ENCODE measurements around the gene YEATS4. TPM values are rescaled to one million over a fixed set of nuclear protein-coding genes. Genes with fewer than 3 reads are reported as not detected.

YEATS4 gene
- total RNA-seq, 2 donors from 2014 or later, result 16.4 to 18.2 TPM

DNA sequence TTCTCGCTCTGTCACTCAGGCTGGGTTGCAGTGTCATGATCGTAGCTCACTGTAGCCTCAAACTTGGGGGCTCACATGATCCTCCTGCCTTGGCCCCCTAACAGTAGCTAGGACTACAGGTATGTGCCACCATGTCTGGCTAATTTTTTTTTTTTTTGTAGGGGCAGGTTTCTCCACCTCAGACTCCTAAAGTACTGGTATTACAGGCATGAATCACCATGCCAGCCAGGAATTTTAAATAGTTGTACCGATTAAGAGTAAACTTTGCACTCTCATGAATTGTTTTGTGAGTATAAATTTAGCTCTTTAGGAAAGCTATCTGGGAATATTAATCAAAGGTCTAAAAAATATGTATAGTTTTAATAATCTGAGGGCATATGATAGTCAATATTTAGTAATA lies 25.5 kb downstream of the YEATS4 start:
- intact Hi-C loops (cut with DNase I), result loop anchor here (10.0 kb wide), 1 partner anchor 260 kb away; no protein-coding TSS in a partner anchor
- H3K36me3 ChIP-seq, result no peaks in the 10 kb centered on the region
- no peak overlapping the region for H3K9ac ChIP-seq (ENCODE audit: low read depth in 2 of 2, low read length in 2 of 2)
- H3K4me3 ChIP-seq, result no peak overlapping the region
- H3K4me1 ChIP-seq, result no peaks in the 10 kb centered on the region
- H3K27ac ChIP-seq, result no peak overlapping the region
- H3K27me3 ChIP-seq, result no peaks in the 10 kb centered on the region
- H3K9me3 ChIP-seq, result no peaks in the 10 kb centered on the region
- DNase-seq, result no peak
- TF ChIP-seq, protein P1, sequence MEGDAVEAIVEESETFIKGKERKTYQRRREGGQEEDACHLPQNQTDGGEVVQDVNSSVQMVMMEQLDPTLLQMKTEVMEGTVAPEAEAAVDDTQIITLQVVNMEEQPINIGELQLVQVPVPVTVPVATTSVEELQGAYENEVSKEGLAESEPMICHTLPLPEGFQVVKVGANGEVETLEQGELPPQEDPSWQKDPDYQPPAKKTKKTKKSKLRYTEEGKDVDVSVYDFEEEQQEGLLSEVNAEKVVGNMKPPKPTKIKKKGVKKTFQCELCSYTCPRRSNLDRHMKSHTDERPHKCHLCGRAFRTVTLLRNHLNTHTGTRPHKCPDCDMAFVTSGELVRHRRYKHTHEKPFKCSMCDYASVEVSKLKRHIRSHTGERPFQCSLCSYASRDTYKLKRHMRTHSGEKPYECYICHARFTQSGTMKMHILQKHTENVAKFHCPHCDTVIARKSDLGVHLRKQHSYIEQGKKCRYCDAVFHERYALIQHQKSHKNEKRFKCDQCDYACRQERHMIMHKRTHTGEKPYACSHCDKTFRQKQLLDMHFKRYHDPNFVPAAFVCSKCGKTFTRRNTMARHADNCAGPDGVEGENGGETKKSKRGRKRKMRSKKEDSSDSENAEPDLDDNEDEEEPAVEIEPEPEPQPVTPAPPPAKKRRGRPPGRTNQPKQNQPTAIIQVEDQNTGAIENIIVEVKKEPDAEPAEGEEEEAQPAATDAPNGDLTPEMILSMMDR (IDR thresholded peaks at IDR 0.05), result no peak

DNA sequence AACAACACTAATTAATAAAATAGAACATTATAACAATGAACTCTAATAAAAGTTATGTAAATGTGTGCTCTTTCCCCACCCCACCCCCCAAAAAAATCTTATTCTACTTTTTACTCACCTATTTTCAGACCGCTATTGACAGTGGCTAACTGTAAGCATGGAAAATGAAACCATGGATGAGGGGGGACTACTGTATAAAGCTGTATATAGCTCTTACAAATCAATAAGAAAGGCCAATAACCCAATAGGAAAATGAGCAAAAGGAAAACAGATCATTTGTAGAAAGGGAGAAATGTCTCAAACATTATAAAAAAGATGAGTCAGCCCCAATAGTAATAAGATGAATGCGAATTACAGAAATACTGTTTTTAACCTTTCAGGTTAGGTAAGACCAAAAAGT lies 27.4 kb downstream of the YEATS4 start:
- no peak overlapping the region for H3K9ac ChIP-seq (ENCODE audit: low read depth in 2 of 2, low read length in 2 of 2)
- TF ChIP-seq, protein P1 (IDR thresholded peaks at IDR 0.05), result no peak
- H3K4me1 ChIP-seq, result no peaks in the 10 kb centered on the region
- H3K27me3 ChIP-seq, result no peaks in the 10 kb centered on the region
- DNase-seq, result no peak
- H3K36me3 ChIP-seq, result no peaks in the 10 kb centered on the region
- intact Hi-C loops (cut with DNase I), result loop anchor here (10.0 kb wide), 1 partner anchor 258 kb away; no protein-coding TSS in a partner anchor
- H3K9me3 ChIP-seq, result no peaks in the 10 kb centered on the region
- no peak overlapping the region for H3K27ac ChIP-seq
- H3K4me3 ChIP-seq, result no peak overlapping the region

DNA sequence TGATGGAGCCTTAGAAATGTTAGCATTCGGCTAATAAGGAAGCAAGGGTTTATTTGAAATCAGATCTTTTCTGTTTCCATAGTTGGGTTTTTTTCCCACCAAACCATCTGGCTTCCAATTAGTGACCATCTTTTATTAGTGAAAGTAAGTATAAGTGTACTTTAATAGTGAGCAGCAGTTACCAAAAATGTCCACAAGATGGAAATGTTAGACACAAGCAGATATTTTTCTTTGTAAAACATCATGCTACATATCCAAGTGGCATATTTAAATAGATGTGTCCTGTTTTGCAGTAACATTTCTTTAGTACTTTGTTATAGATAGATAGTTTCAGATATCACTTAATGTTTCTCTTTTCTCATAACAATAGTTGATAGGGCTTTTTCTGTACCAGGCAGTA lies 28.8 kb downstream of the YEATS4 start:
- Histone ChIP-seq H3K4me1 (no peaks in the 10 kb centered on the region), H3K36me3 (no peaks in the 10 kb centered on the region), H3K9me3 (no peaks in the 10 kb centered on the region), H3K9ac (ENCODE audit: low read depth in 2 of 2, low read length in 2 of 2) (no peak overlapping the region), H3K27me3 (no peaks in the 10 kb centered on the region), H3K4me3 (no peak overlapping the region), H3K27ac (no peak overlapping the region)
- DNase-seq, result no peak
- TF ChIP-seq, protein P1 (IDR thresholded peaks at IDR 0.05), result peak; percentile 41
- intact Hi-C loops (cut with DNase I), result loop anchor here (10.0 kb wide), 1 partner anchor 256 kb away; no protein-coding TSS in a partner anchor

DNA sequence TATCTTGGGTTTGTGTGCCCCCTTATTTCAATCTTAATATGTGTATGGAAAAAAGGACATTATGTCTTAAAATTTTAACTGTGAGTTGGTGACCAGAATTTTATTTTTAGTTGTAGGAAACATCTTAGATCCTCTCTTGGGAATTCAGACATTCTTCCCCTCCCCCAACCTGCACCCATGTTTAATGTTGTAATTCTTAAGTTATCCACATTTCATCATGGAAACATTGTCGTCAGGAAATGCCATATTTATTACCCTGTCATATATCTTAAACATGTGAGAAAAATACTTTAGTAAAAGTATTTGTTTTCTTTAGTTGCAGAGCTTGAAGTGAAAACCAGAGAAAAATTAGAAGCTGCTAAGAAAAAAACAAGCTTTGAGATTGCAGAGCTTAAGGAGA lies 30.3 kb downstream of the YEATS4 start:
- Histone ChIP-seq H3K27ac (no peak overlapping the region), H3K36me3 (no peaks in the 10 kb centered on the region), H3K4me3 (no peak overlapping the region), H3K9ac (ENCODE audit: low read depth in 2 of 2, low read length in 2 of 2) (no peak overlapping the region), H3K9me3 (no peaks in the 10 kb centered on the region), H3K4me1 (no peaks in the 10 kb centered on the region), H3K27me3 (no peaks in the 10 kb centered on the region)
- TF ChIP-seq, protein P1 (IDR thresholded peaks at IDR 0.05), result no peak
- no peak for DNase-seq
- intact Hi-C loops (cut with DNase I), result loop anchor here (10.0 kb wide), 1 partner anchor 255 kb away; no protein-coding TSS in a partner anchor

DNA sequence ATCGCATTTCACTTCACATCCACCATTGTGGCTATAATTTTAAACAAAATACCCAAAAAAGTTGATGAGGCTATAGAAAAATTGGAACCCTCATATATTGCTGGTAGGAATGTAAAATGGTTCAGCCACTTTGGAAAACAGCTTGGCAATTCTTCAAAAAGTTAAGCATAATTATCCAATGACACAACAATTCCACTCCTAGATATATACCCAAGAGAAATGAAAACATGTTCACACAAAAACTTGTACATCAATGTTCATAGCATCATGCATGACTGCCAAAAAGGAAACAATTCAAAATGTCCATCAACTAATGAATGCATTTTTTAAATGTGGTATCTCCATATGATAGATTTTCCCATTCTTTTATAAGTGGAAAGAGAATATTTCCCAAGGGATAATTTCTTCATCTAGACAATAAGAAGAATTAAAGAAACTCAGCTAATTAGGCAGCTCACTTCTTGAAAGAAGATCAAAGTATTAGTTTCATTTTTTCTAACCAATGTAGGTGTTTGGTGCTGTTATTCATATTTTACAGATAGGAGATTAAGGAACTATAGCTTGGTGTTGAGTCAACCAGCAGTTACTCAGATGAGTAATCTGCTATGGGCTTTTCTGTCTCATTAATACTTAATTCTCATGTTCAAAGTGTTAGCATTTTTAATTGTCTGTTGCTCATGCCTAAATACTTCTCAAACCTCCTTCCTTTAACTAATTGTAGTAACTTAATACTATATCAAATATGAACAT lies 32.8 kb downstream of the YEATS4 start:
- no peak overlapping the region for H3K4me3 ChIP-seq
- intact Hi-C loops (cut with DNase I), result no loop called here
- no peak overlapping the region for H3K9ac ChIP-seq (ENCODE audit: low read depth in 2 of 2, low read length in 2 of 2)
- H3K36me3 ChIP-seq, result no peaks in the 10 kb centered on the region
- no peak overlapping the region for H3K27ac ChIP-seq
- TF ChIP-seq, protein P1 (IDR thresholded peaks at IDR 0.05), result no peak
- no peaks in the 10 kb centered on the region for H3K9me3 ChIP-seq
- no peaks in the 10 kb centered on the region for H3K27me3 ChIP-seq
- no peaks in the 10 kb centered on the region for H3K4me1 ChIP-seq
- no peak for DNase-seq
